ENCODE results near the gene RAB11FIP3. TPM values are rescaled to one million over a fixed set of nuclear protein-coding genes. Genes with fewer than 3 reads are reported as not detected.
A peak's percentile ranks its signal among the peaks of the same experiment; 100 is the strongest.

The RAB11FIP3 gene
- total and polyA plus RNA-seq, 2 of the 13 experiments (the other 11 are each of a cell fraction or from before 2014, with no cell fraction given) = 34.3 to 57.6 TPM

- TF ChIP-seq, protein P1, sequence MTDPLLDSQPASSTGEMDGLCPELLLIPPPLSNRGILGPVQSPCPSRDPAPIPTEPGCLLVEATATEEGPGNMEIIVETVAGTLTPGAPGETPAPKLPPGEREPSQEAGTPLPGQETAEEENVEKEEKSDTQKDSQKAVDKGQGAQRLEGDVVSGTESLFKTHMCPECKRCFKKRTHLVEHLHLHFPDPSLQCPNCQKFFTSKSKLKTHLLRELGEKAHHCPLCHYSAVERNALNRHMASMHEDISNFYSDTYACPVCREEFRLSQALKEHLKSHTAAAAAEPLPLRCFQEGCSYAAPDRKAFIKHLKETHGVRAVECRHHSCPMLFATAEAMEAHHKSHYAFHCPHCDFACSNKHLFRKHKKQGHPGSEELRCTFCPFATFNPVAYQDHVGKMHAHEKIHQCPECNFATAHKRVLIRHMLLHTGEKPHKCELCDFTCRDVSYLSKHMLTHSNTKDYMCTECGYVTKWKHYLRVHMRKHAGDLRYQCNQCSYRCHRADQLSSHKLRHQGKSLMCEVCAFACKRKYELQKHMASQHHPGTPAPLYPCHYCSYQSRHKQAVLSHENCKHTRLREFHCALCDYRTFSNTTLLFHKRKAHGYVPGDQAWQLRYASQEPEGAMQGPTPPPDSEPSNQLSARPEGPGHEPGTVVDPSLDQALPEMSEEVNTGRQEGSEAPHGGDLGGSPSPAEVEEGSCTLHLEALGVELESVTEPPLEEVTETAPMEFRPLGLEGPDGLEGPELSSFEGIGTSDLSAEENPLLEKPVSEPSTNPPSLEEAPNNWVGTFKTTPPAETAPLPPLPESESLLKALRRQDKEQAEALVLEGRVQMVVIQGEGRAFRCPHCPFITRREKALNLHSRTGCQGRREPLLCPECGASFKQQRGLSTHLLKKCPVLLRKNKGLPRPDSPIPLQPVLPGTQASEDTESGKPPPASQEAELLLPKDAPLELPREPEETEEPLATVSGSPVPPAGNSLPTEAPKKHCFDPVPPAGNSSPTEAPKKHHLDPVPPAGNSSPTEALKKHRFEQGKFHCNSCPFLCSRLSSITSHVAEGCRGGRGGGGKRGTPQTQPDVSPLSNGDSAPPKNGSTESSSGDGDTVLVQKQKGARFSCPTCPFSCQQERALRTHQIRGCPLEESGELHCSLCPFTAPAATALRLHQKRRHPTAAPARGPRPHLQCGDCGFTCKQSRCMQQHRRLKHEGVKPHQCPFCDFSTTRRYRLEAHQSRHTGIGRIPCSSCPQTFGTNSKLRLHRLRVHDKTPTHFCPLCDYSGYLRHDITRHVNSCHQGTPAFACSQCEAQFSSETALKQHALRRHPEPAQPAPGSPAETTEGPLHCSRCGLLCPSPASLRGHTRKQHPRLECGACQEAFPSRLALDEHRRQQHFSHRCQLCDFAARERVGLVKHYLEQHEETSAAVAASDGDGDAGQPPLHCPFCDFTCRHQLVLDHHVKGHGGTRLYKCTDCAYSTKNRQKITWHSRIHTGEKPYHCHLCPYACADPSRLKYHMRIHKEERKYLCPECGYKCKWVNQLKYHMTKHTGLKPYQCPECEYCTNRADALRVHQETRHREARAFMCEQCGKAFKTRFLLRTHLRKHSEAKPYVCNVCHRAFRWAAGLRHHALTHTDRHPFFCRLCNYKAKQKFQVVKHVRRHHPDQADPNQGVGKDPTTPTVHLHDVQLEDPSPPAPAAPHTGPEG (CRISPR knock-in tag; IDR thresholded peaks at IDR 0.05) = peak; percentile 70; the same call in 1 of the 2 replicates
- 0 out of 2 replicates have a peak, but pooled peaks have one; percentile 37 for TF ChIP-seq YEATS2 (CRISPR knock-in tag; IDR thresholded peaks at IDR 0.05; ENCODE audit: borderline replicate concordance)
- peak; percentile 92 for TF ChIP-seq FOSL2 (CRISPR knock-in tag; IDR thresholded peaks at IDR 0.05)
- TF ChIP-seq POLR2AphosphoS5 (IDR thresholded peaks at IDR 0.05; ENCODE audit: low read depth, low read length) = no peak
- no peak for TF ChIP-seq SMARCE1 (IDR thresholded peaks at IDR 0.05; ENCODE audit: borderline replicate concordance)
- TF ChIP-seq KDM2A (CRISPR knock-in tag; IDR thresholded peaks at IDR 0.05; ENCODE audit: borderline replicate concordance, low read depth) = peak; percentile 19; the same call in 1 of the 2 replicates
- TF ChIP-seq EED (CRISPR knock-in tag; IDR thresholded peaks at IDR 0.05) = no peak
- 0 out of 2 replicates have a peak, but pooled peaks have one; percentile 15 for TF ChIP-seq ZNF639 (CRISPR knock-in tag; conservative IDR thresholded peaks at IDR 0.05)
- TF ChIP-seq ZFP82 (CRISPR knock-in tag; IDR thresholded peaks at IDR 0.05; ENCODE audit: borderline replicate concordance) = no peak
- 0 out of 2 replicates have a peak, but pooled peaks have one; percentile 25 for TF ChIP-seq TCF7 (IDR thresholded peaks at IDR 0.05; ENCODE audit: low read depth)
- TF ChIP-seq MEIS2 (CRISPR knock-in tag; IDR thresholded peaks at IDR 0.05) = no peak
- 0 out of 2 replicates have a peak, but pooled peaks have one; percentile 2 for TF ChIP-seq SAP130 (CRISPR knock-in tag; IDR thresholded peaks at IDR 0.05; ENCODE audit: low read depth)
- TF ChIP-seq ZNF563 (CRISPR knock-in tag; IDR thresholded peaks at IDR 0.05) = no peak
Observed at GRCh38 chr16:424033-424622, 1.3 kb upstream of the RAB11FIP3 start (continued).
